Glomerular visceral epithelial cell (primary cell): ENCODE data around the gene C9orf153.
"Not testable (repeated sequence)": the region's sequence is repeated elsewhere in the genome, so short reads cannot be mapped to it uniquely, and the experiment has no call there.

Experiments
- DNase-seq: peaks from one replicate; pipeline ENCODE4 v3.0.0-alpha.2; 2016; ENCODE audit errors: extremely low spot score

C9orf153 gene

DNA sequence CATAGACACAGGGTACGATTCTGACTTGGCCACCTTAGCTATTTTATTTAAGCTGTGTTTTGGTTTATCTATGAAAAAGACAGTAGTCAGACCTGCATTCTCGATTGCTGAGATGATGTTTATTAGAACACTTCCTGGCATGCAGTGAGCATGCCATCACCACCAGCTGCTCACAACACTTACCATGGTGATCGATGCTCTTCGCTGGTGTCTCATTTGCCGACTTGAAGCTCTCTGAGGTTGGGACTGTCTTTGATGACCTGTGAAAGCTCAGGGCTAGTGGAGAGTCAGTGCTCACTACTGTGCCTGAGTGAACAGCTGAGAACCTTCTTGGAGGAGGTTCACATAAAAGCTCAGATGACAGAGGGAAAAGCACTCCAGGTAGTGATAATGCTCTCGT, 4.4 kb upstream of the C9orf153 start:
- no peak for DNase-seq

- DNase-seq = no peak
Observed at GRCh38 chr9:86262492-86262891, 3.0 kb upstream of the C9orf153 start.

DNA sequence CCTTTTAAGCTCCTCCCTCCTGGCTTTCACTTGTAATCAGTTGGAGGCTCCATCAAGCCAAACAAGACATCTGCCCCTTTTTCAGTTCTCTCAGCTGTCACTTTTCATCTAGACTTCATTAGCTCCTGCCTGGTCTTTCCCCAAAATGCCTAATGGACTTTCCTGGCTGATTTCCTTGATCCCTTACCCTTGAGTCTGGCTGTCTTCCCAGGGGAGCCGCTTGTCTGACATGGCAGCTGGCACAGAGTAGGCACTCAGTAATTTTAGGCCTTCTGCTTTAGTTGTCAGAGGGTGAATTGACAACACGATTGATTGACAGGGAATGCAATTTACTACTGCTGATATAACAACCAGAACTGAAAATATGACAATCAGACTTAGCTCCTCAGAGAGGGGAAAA, 2.1 kb downstream of the C9orf153 start:
- DNase-seq = no peak

DNA sequence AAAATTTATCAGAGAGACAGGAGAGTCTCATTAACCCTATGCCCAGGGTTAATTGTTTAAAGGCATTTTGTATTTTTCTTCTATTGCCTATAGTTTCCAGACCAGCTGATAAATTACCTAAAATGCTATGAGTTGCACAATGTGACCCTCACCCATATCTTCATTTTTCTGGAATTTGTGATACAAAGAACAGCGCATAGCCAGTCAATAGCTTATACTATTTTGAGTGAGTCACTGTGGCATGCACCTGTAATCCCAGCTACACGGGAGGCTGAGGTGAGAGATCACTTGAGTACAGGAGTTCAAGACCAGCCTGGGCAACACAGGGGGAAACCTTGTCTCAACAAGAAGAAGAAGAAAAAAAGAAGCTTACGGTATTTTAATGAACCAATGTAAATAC, 2.8 kb downstream of the C9orf153 start:
- DNase-seq = no peak

- no peak for DNase-seq
Observed at GRCh38 chr9:86253577-86253976, 5.9 kb downstream of the C9orf153 start.

DNA sequence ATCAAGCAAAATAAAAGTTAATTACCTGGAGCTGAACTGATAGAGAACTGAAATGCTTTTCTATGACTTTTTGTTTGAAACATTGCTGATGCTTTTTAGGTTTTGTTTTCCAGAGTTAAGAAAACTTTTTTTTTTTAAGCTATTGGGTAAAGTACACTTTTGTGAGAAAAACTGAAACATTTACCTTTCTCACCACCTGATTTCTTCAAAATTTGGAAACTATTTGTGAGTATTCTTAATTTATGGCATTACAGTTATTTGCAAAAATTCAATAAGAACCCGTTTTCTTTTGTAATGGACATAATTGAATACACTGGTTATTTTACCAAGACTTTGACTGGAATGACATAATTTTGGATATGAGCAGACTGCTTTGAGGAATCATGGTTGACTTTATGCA, 6.6 kb downstream of the C9orf153 start:
- no peak for DNase-seq

DNA sequence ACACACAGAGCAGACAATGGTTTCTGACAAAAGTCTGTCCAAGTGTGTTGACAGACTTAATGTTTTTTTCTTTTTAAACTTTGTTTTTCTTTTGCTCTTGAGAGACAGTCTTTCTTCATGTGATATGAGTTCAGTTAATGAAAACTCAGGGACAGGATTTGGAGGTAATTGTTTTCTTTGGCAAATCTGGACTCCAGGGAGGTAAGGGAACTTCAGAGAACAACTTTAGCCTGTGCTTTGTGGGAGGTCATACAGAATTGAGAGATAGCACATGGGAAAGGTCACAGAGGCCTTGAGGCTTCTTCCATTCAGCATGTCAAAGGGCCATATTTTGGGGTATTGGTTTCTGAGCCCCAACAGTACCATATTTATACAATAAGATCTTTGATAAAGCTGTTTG, 9.3 kb downstream of the C9orf153 start:
- no peak for DNase-seq

GRCh38 chr9:86248746-86249145, 10.7 kb downstream of the C9orf153 start:
- DNase-seq = no peak

- DNase-seq = no peak
Observed at GRCh38 chr9:86246752-86247161, 12.7 kb downstream of the C9orf153 start.

DNA sequence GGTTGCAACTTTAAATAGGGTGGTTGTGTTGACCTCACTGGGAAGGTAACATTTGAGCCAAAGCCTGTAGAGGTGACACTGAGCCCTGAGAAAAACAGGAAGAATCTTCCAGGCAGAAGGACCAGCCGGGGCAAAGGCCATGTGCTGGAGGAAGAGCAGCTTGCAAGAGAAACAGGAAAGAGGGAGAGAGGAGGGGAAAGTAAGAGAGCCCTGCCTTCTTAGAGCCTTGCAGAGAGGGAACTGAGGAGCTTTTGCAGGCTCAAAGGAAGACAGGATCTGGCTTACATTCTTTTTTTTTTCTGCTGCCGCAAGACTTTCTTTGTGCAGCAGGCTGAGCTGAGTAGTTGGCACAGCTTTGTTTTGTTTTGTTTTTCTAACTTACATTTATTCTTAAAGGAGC, 17.4 kb downstream of the C9orf153 start:
- DNase-seq = no peak

GRCh38 chr9:86241216-86241615, 18.2 kb downstream of the C9orf153 start:
- DNase-seq = no peak

- peak; percentile 3 for DNase-seq
Observed at GRCh38 chr9:86238861-86239770, 20.3 kb downstream of the C9orf153 start.

GRCh38 chr9:86230858-86231257, 28.6 kb downstream of the C9orf153 start:
- no peak for DNase-seq

DNA sequence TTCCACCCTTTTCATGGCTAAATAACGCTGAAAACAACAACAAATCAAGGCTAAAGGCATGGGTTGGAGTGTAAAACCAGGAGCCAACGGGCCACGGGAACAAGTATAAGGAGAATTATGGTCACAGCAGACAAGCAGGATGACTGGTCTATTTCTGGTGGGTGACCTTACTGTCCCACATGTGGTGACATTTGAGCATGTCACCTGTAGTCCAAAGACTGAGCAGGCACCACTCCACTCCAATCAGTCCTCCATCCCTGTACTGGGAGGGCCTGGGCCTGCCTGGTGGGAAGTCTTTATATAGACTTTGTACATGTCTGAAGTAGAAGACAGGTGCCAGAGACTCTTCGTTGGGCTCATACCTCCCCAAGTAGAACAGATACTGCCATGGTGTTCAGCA, 36.8 kb downstream of the C9orf153 start:
- no peak for DNase-seq

GRCh38 chr9:86219606-86220005, 39.9 kb downstream of the C9orf153 start:
- DNase-seq = no peak

DNA sequence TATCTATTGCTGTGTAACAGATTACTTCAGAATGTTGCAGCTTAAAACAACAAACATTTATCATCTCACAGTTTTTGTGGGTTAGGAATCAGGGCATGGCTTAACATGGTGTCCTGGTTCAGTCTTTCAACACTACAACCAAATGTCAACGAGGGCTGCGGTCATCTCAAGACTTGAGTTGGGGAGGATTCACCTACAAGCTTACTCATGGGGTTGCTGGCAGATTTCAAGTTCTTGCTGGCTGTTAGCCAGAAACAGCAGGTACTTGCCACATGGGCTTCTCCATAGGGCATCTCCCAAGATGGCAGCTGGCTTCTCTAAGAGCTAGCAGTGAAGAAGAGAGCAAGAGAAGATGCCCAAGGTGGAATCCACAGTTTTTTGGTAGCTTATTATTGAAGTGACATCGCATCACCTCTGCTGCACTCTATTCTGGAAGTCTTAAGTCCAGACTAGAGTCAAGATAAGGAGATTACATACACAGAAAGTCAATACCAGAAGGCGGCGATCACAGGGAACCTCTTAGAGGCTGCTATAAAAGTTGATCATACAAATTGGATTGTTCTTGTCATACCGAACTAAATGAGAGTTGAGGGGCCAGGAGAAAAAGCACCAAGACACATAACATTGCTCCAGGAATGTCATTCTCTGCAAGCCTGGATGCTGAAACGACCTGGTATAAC, 42.2 kb downstream of the C9orf153 start:
- DNase-seq = no peak

GRCh38 chr9:86207193-86207592, 52.3 kb downstream of the C9orf153 start:
- DNase-seq = no peak

- peak; percentile 45 for DNase-seq
Observed at GRCh38 chr9:86202338-86202882, 57.0 kb downstream of the C9orf153 start.

DNA sequence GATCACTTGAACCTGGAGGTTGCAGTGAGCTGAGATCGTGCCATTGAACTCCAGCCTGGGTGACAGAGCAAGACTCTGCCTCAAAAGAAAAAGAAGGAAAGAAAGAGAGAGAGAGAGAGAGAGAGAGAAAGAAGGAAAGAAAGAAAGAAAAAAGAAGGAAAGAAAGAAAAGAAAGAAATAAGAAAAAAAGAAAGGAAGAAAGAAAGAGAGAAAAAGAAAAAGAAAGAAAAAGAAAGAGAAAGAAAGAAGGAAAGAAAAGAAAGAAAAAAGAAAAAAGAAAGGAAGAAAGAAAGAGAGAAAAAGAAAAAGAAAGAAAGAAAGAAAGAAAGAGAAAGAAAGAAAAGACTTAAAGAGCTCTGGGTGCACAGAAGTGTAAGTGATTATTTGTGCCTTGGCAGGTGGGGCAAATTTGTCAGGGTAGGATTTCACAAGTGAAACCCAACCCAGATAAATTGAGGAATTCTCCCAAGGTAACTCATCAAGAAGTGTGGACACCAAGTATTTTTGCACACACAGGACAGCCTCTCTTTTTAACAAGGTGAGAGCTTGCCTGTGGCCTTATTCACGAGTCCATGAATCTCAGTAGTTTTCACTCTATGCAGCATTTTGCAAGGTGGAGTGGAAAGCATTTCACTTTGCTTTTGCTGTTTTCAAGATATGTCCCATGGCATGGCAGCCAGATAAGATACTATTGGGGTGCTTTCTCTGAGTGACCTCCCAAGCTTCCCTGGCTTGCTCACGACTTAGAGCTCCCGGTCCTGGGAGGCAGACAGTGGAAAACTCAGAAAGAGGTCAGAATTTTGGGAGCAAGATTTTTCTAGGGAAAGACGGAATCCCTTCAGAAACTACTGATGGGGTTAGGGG, 57.8 kb downstream of the C9orf153 start:
- DNase-seq = no peak

GRCh38 chr9:86200599-86201162, 58.8 kb downstream of the C9orf153 start:
- DNase-seq = no peak

DNA sequence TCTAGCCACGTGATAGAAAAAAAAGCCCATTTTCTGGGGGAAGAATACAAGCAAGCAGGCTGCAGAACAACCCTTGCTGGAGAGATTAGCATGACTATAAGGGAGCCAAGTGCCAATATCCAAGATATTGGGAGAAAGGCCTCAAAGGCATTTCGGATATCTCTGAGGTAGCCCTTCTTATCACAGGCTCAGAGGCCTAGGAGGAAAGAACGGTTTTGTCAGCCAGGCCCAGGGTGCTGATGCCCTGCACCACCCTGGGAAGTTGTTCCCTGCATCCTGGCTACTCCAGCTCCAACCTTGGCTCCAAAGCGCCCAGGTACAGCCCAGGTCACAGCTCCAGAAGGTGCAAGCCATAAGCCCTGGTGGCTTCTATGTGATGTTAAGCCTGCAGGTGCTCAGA, 66.4 kb downstream of the C9orf153 start:
- no peak for DNase-seq

DNA sequence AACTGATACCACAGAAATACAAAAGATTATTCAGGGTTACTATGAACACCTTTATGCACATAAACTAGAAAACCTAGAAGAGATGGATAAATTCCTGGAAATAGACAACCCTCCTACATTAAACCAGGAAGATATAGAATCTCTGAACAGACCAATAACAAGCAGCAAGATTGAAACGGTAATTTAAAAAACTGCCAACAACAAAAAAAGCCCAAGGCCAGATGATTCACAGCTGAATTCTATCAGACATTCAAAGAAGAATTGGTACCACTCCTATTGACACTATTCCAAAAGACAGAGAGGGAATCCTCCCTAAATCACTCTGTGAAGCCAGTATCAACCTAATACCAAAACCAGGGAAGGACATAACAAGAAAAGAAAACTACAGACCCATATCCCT, 68.8 kb downstream of the C9orf153 start:
- DNase-seq = not testable (repeated sequence)
